ENCODE measurements around the gene HHIPL1.

HHIPL1 gene

GRCh38 chr14:99718031-99718810 is 73.3 kb downstream of the HHIPL1 start:
- no peak for DNase-seq

- no peak for DNase-seq
Observed at GRCh38 chr14:99718811-99719192, 73.9 kb downstream of the HHIPL1 start.

GRCh38 chr14:99720941-99721791 is 76.2 kb downstream of the HHIPL1 start:
- DNase-seq, result no peak

- no peak for DNase-seq
Observed at GRCh38 chr14:99721792-99722516, 77.0 kb downstream of the HHIPL1 start.

- DNase-seq, result no peak
Observed at GRCh38 chr14:99722741-99723140, 77.8 kb downstream of the HHIPL1 start.

GRCh38 chr14:99724196-99724891 is 79.4 kb downstream of the HHIPL1 start:
- DNase-seq, result no peak

GRCh38 chr14:99724939-99725773 is 80.2 kb downstream of the HHIPL1 start:
- no peak for DNase-seq

- no peak for DNase-seq
Observed at GRCh38 chr14:99725774-99726537, 81.0 kb downstream of the HHIPL1 start.

GRCh38 chr14:99726538-99727095 is 81.7 kb downstream of the HHIPL1 start:
- DNase-seq, result no peak

GRCh38 chr14:99727096-99727870 is 82.4 kb downstream of the HHIPL1 start:
- no peak for DNase-seq

GRCh38 chr14:99728231-99728920 is 83.4 kb downstream of the HHIPL1 start:
- no peak for DNase-seq

GRCh38 chr14:99728981-99729451 is 84.1 kb downstream of the HHIPL1 start:
- no peak for DNase-seq
